Neutrophil (primary cell): ENCODE results near the gene SIAH1.
A peak's percentile ranks its signal among the peaks of the same experiment; 100 is the strongest.

ENCODE experiments used
- H3K27ac ChIP-seq: fragments of 200-600 bp; sonication (generic); 2 replicates; pipeline ENCODE4 v1.5.1; 2016; ENCODE audit warnings: mild to moderate bottlenecking, moderate library complexity
- H3K27me3 ChIP-seq: fragments of 200-600 bp; sonication (generic); 2 replicates; pipeline ENCODE4 v1.6.0; 2016; ENCODE audit warnings: mild to moderate bottlenecking
- H3K36me3 ChIP-seq: fragments of 200-600 bp; sonication (generic); 2 replicates; pipeline ENCODE4 v1.5.1; 2017
- H3K4me1 ChIP-seq, 2 experiments: fragments of 200-600 bp in 1 of 2; sonication (generic) in 1 of 2; 1 replicate in 1 of 2; 2 replicates in 1 of 2; pipeline versions ENCODE4 v1.5.1 to v1.6.1; 2013 to 2016; ENCODE audit warnings: low read depth in 1 of 2, low read length in 1 of 2, mild to moderate bottlenecking in 1 of 2, moderate library complexity in 1 of 2; ENCODE audit not compliant: control insufficient read depth in 1 of 2, insufficient read depth in 1 of 2
- H3K4me3 ChIP-seq, 2 experiments: fragments of 200-600 bp in 1 of 2; sonication (generic) in 1 of 2; 1 replicate in 1 of 2; 2 replicates in 1 of 2; pipeline ENCODE4 v1.5.1; 2013 to 2016; ENCODE audit warnings: low read depth in 1 of 2, low read length in 1 of 2, mild to moderate bottlenecking in 1 of 2, moderate library complexity in 1 of 2
- H3K9me3 ChIP-seq: fragments of 200-600 bp; sonication (generic); 2 replicates; pipeline ENCODE4 v1.5.1; 2016
- TF ChIP-seq, protein P1 (sequence below): fragments of 200-600 bp; sonication (generic); IDR thresholded peaks from 2 replicates; pipeline ENCODE4 v1.5.1; 2016; ENCODE audit warnings: antibody characterized with exemption

The SIAH1 gene

GRCh38 chr16:48386559-48387312 is 1.5 kb upstream of the SIAH1 start:
- Histone ChIP-seq H3K4me1 (peaks cover 30 to 35% of the 10 kb centered on the region in 2 experiments), H3K27me3 (peaks cover 5% of the 10 kb centered on the region), H3K27ac (no peak overlapping the region), H3K36me3 (no peaks in the 10 kb centered on the region), H3K4me3 (no peak overlapping the region), H3K9me3 (no peaks in the 10 kb centered on the region)
- TF ChIP-seq, protein P1, sequence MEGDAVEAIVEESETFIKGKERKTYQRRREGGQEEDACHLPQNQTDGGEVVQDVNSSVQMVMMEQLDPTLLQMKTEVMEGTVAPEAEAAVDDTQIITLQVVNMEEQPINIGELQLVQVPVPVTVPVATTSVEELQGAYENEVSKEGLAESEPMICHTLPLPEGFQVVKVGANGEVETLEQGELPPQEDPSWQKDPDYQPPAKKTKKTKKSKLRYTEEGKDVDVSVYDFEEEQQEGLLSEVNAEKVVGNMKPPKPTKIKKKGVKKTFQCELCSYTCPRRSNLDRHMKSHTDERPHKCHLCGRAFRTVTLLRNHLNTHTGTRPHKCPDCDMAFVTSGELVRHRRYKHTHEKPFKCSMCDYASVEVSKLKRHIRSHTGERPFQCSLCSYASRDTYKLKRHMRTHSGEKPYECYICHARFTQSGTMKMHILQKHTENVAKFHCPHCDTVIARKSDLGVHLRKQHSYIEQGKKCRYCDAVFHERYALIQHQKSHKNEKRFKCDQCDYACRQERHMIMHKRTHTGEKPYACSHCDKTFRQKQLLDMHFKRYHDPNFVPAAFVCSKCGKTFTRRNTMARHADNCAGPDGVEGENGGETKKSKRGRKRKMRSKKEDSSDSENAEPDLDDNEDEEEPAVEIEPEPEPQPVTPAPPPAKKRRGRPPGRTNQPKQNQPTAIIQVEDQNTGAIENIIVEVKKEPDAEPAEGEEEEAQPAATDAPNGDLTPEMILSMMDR: no peak

DNA sequence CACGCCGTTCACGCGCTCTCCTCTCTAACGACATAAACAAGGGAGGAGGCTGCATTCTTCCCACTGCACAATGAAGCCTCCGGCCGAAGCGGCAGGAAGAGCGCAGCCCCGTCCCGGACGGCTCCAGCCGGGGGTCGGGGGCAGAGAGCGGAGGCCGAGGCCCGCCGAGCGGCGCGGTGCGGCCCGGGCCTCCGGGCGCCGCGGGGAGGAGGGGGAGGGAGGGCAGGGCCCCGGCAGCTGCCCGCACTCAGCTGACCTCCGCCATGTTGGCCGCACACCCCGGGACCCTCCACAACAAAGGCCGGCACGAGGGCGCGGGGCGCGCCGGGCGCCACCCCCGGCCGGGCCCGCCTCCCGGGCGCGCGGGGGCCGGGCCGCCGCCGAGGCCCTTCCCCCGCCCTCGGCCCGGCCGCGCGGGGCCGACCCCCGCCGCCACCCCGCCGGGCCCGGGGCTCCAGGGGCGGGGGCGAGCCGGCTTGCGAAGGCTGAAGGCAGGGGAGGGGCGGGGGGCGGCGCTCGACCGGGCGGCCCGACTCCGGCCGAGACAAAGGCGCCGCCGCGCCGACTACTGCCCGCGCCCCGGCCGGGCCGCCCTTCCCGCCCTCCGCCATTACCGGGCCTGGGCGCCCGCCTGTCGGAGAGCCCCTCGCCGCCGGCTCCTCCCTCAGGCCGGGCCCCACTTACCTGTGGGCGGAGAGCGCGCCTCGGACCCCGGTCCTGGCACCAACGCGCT is 527 bp downstream of the SIAH1 start:
- Histone ChIP-seq H3K27me3 (peaks cover 5% of the 10 kb centered on the region), H3K36me3 (no peaks in the 10 kb centered on the region), H3K9me3 (no peaks in the 10 kb centered on the region), H3K4me1 (peaks cover 49 to 55% of the 10 kb centered on the region in 2 experiments), H3K27ac (peak overlapping the region; percentile 93), H3K4me3 (peak overlapping the region; percentile 76 to 83)
- TF ChIP-seq, protein P1: no peak

DNA sequence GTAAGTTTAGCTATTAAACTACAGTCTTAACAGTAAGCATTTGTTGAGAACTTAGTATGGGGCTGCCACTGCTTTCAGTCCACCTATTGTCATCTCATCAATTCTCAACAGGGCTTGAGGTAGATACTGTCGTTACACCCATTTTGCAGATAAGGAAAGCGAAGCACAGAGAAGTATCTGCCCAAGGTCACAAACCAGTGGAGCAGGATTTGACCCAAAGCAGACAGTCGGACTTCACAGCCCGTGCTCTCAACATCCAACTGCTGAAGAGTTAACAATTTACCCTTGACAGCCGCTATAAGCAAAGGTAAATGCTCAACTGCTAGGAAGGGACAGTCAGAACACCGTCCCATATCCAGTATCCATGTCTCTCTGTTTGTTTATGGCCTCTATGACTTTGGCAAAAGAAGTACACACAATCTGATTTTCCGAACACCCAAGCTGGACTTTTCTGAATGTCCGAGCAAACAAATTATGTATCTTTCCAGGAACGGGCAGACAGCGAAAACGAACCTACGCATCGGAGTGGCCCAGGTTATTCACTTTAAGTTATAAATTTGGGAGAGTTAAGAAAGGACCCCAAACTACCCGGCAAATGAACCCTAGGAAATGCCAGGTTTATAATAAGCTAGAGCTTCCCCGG is 1.2 kb downstream of the SIAH1 start:
- no peaks in the 10 kb centered on the region for H3K9me3 ChIP-seq
- H3K27ac ChIP-seq: peak overlapping the region; percentile 93
- H3K4me1 ChIP-seq: peaks cover 56 to 62% of the 10 kb centered on the region in 2 experiments
- peak overlapping the region; percentile 76 to 83 for H3K4me3 ChIP-seq
- H3K27me3 ChIP-seq: peaks cover 5% of the 10 kb centered on the region
- TF ChIP-seq, protein P1: no peak
- H3K36me3 ChIP-seq: no peaks in the 10 kb centered on the region

DNA sequence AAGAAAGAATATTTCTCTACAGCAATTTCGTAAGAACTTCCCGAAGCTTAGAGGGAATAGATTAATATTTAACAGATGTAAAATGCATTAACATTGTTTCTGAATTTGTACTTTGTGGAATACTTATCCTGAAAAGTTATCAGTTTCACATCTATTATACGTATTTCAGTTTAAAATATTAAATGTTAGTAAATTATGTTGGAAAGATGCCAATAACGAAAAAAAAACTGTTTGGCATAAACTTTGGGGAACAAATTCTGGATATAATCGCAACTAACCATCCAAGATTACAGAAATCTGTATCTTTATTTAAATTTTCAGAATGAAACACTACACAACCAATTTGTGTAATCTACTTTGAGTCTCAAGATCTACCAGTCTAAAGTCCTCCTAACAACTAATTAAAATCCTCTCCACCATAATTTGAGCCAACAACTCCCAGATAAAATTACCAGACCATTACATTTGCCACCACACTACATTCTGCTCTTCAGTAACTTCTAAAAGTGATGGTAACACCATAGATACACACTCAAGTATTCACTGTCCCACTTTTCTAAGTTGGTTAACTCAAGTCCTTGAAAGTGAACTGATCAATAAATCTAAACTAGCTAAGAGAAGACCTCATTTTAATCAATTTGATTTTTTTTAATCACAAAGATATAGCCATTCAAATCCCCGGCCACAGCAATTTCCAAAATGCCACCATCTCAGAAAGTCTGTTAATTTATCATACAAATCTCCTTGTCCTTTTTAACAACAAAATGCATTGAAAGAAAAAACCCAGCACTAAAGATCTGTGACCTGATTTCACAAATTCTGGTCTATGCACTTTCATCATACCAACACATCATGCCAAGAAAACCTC is 2.0 kb downstream of the SIAH1 start:
- peak overlapping the region; percentile 93 for H3K27ac ChIP-seq
- TF ChIP-seq, protein P1: no peak
- H3K9me3 ChIP-seq: no peaks in the 10 kb centered on the region
- H3K4me3 ChIP-seq: peak overlapping the region; percentile 76 to 83
- H3K27me3 ChIP-seq: peaks cover 5% of the 10 kb centered on the region
- peaks cover 63 to 65% of the 10 kb centered on the region in 2 experiments for H3K4me1 ChIP-seq
- H3K36me3 ChIP-seq: no peaks in the 10 kb centered on the region

- H3K27ac ChIP-seq: peak overlapping the region; percentile 21
- no peaks in the 10 kb centered on the region for H3K9me3 ChIP-seq
- TF ChIP-seq, protein P1: no peak
- H3K4me1 ChIP-seq: peaks cover 74 to 76% of the 10 kb centered on the region in 2 experiments
- H3K4me3 ChIP-seq: no peak overlapping the region
- peaks cover 5% of the 10 kb centered on the region for H3K27me3 ChIP-seq
- H3K36me3 ChIP-seq: no peaks in the 10 kb centered on the region
These were observed 3.1 kb downstream of the SIAH1 start for GRCh38 chr16:48382131-48382530.
